K562 (cell line): Measurements from ENCODE around the gene TRPC1. TPM values are rescaled to one million over a fixed set of nuclear protein-coding genes. Genes with fewer than 3 reads are reported as not detected.
A peak's percentile ranks its signal among the peaks of the same experiment; 100 is the strongest.

Source experiments
- ARID2 ChIP-seq: fragments of 450-650 bp; IDR thresholded peaks from 2 replicates; pipeline ENCODE4 v1.6.1; 2017; ENCODE audit warnings: antibody characterized with exemption, mild to moderate bottlenecking
- ATF1 ChIP-seq, 2 experiments: fragments of 450-650 bp in 1 of 2; IDR thresholded peaks; 2 replicates each; pipeline ENCODE4 v1.6.1; 2016; ENCODE audit warnings: missing compliant biosample characterization in 1 of 2, missing genetic modification characterization in 1 of 2
- BHLHE40 ChIP-seq: IDR thresholded peaks from 2 replicates; pipeline ENCODE4 v1.6.1; 2011; ENCODE audit warnings: low read length, improper control_type of control experiment
- CBFA2T3 ChIP-seq: fragments of 450-650 bp; IDR thresholded peaks from 2 replicates; pipeline ENCODE4 v1.6.1; 2017
- E2F4 ChIP-seq: sonication (generic); formaldehyde crosslinking; IDR thresholded peaks from 2 replicates; pipeline ENCODE4 v1.8.0; 2022; ENCODE audit warnings: mild to moderate bottlenecking, low read depth, missing genetic modification reagents
- ESRRB ChIP-seq: fragments of 250-450 bp; sonication (Bioruptor Pico); IDR thresholded peaks from 2 replicates; pipeline ENCODE4 v1.5.0; 2020; ENCODE audit warnings: mild to moderate bottlenecking, moderate library complexity, borderline replicate concordance
- HNRNPH1 ChIP-seq: fragments of 200-400 bp; formaldehyde crosslinking; optimal IDR thresholded peaks from 2 replicates; pipeline ENCODE3; 2017; ENCODE audit warnings: low read depth, mild to moderate bottlenecking, low read length, moderate library complexity
- HNRNPL ChIP-seq: fragments of 200-400 bp; formaldehyde crosslinking; IDR thresholded peaks from 2 replicates; pipeline ENCODE4 v1.6.1; 2017; ENCODE audit warnings: low read depth, mild to moderate bottlenecking, low read length
- JUND ChIP-seq, 2 experiments: IDR thresholded peaks; 2 replicates in 1 of 2; 3 replicates in 1 of 2; pipeline ENCODE4 v1.6.1; 2011; ENCODE audit warnings: borderline replicate concordance in 2 of 2, low read depth in 2 of 2, low read length in 2 of 2, improper control_type of control experiment in 1 of 2, missing biosample characterization in 1 of 2, missing genetic modification characterization in 1 of 2, missing genetic modification reagents in 1 of 2
- KDM4B ChIP-seq, 2 experiments: fragments of 450-650 bp in 1 of 2; sonication (generic) in 1 of 2; IDR thresholded peaks; 2 replicates each; pipeline ENCODE4 v1.6.1; 2016 to 2017; ENCODE audit warnings: borderline replicate concordance in 2 of 2, antibody characterized with exemption in 1 of 2, low read depth in 1 of 2, mild to moderate bottlenecking in 1 of 2
- LEF1 ChIP-seq: fragments of 450-650 bp; IDR thresholded peaks from 2 replicates; pipeline ENCODE4 v1.6.1; 2016; ENCODE audit warnings: mild to moderate bottlenecking
- MAFF ChIP-seq: IDR thresholded peaks from 2 replicates; pipeline ENCODE4 v1.6.1; 2012; ENCODE audit warnings: low read length, improper control_type of control experiment
- NFYB ChIP-seq: IDR thresholded peaks from 2 replicates; pipeline ENCODE4 v1.6.1; 2011; ENCODE audit warnings: mild to moderate bottlenecking, moderate library complexity; ENCODE audit not compliant: insufficient read length; ENCODE audit errors: extremely low read depth
- RB1 ChIP-seq: fragments of 450-650 bp; IDR thresholded peaks from 2 replicates; pipeline ENCODE4 v1.6.1; 2017; ENCODE audit warnings: low read depth, mild to moderate bottlenecking
- SIN3B ChIP-seq: fragments of 450-650 bp; IDR thresholded peaks from 2 replicates; pipeline ENCODE4 v1.6.1; 2017; ENCODE audit warnings: low read depth, mild to moderate bottlenecking, moderate library complexity
- SOX6 ChIP-seq: fragments of 450-650 bp; IDR thresholded peaks from 2 replicates; pipeline ENCODE4 v1.6.1; 2014; ENCODE audit warnings: mild to moderate bottlenecking
- STAG1 ChIP-seq: sonication (generic); formaldehyde crosslinking; IDR thresholded peaks from 2 replicates; pipeline ENCODE4 v1.5.0; 2020; ENCODE audit warnings: missing genetic modification reagents, borderline replicate concordance
- TAL1 ChIP-seq: fragments of 450-650 bp; IDR thresholded peaks from 2 replicates; pipeline ENCODE4 v1.6.1; 2016; ENCODE audit warnings: mild to moderate bottlenecking
- TCF7 ChIP-seq: sonication (generic); IDR thresholded peaks from 2 replicates; pipeline ENCODE4 v1.6.1; 2016; ENCODE audit warnings: antibody characterized with exemption, borderline replicate concordance
- TFAP4 ChIP-seq: sonication (generic); formaldehyde crosslinking; IDR thresholded peaks from 2 replicates; pipeline ENCODE4 v1.8.0; 2022; ENCODE audit warnings: missing genetic modification reagents, mild to moderate bottlenecking, moderate library complexity, borderline replicate concordance
- VEZF1 ChIP-seq: fragments of 200-800 bp; sonication (Bioruptor generic); IDR thresholded peaks from 2 replicates; pipeline ENCODE4 v1.6.1; 2017; ENCODE audit warnings: missing genetic modification characterization, missing compliant biosample characterization
- ZNF232 ChIP-seq: sonication (generic); formaldehyde crosslinking; IDR thresholded peaks from 2 replicates; pipeline ENCODE4 v1.8.0; 2022; ENCODE audit warnings: mild to moderate bottlenecking, missing genetic modification reagents
- ZNF583 ChIP-seq: fragments of 250-450 bp; sonication (Bioruptor Pico); IDR thresholded peaks from 2 replicates; pipeline ENCODE4 v1.4.0; 2020
- ZNF696 ChIP-seq: fragments of 250-450 bp; sonication (Bioruptor Pico); conservative IDR thresholded peaks from 2 replicates; pipeline ENCODE4 v1.4.0; 2020; ENCODE audit warnings: mild to moderate bottlenecking, moderate library complexity
- polyA plus RNA-seq, 8 experiments: library from polyadenylated mRNA; depleted of rRNA in 4 of 8; stranded (reverse) in 5 of 8; unstranded in 3 of 8; fragments of >200 nt; fragmentation: Nextera tagmentation in 2 of 8; fragmentation: Illumina TruSeq in 1 of 8; extraction: Ambion mirVana in 2 of 8; extraction: Trizol in 1 of 8; gene quantifications; 2 replicates each; pipeline versions ENCODE4 v1.2.1 to v1.2.3, GENCODE V29; 2011 to 2014; ENCODE audit warnings: inconsistent platforms in 1 of 8, missing spikeins in 1 of 8
- total RNA-seq, 7 experiments: library from RNA; depleted of rRNA in 6 of 7; stranded (reverse); fragments of >200 nt in 6 of 7; fragmentation: Illumina TruSeq in 2 of 7; extraction: Trizol in 2 of 7; gene quantifications; 2 replicates each; pipeline versions ENCODE4 v1.2.1 to v1.2.3, GENCODE V29; 2011 to 2021; ENCODE audit warnings: low replicate concordance in 1 of 7
- TF ChIP-seq, protein P1 (sequence below): fragments of 450-650 bp; formaldehyde crosslinking; conservative IDR thresholded peaks from 2 replicates; pipeline ENCODE4 v1.4.0; 2022; ENCODE audit warnings: mild to moderate bottlenecking, missing genetic modification characterization

The TRPC1 gene
- total and polyA plus RNA-seq, 9 of the 15 experiments (the other 6 are each of a cell fraction or from before 2014, with no cell fraction given), result 1.4 to 6.5 (median 3.0) TPM

DNA sequence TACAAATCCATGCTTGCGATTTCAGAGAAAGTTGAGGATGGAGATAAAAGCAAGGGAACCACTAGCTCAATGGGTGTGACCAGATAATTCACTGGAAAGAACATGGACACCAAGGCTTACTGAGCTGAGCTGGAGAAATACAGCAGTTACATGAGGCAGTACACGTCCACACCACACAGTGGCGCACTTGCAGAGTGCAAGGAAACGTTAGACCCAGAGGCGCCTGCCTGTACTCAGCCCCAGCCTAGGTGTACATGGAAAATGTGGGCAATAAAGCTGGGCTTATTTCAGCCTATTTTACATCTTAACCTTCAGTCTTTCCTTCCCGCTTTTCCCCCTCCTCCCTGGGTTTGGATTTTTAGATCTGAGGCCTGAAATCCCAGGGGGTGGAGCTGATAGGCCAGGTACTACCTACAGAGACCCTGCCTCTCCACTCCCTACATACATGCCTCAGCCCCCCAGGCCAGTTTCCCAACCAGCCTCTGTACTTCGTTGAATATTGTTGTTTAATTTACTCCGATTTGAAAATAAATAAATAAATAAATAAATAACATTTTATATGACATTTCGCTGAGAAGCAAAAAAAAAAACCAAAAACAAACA lies 105.0 kb downstream of the TRPC1 start (continued):
- TF ChIP-seq, protein P1, sequence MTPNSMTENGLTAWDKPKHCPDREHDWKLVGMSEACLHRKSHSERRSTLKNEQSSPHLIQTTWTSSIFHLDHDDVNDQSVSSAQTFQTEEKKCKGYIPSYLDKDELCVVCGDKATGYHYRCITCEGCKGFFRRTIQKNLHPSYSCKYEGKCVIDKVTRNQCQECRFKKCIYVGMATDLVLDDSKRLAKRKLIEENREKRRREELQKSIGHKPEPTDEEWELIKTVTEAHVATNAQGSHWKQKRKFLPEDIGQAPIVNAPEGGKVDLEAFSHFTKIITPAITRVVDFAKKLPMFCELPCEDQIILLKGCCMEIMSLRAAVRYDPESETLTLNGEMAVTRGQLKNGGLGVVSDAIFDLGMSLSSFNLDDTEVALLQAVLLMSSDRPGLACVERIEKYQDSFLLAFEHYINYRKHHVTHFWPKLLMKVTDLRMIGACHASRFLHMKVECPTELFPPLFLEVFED (CRISPR knock-in tag), result no peak
- TF ChIP-seq ATF1 (CRISPR knock-in tag; IDR thresholded peaks at IDR 0.05) (no peak), ATF1 (tag; IDR thresholded peaks at IDR 0.05) (0 out of 2 replicates have a peak, but pooled peaks have one; percentile 41), ARID2 (0 out of 2 replicates have a peak, but pooled peaks have one; percentile 64), BHLHE40 (0 out of 2 replicates have a peak, but pooled peaks have one; percentile 16), TAL1 (no peak), CBFA2T3 (no peak), JUND (IDR thresholded peaks at IDR 0.05; ENCODE audit: borderline replicate concordance, low read depth, low read length) (peak; percentile 56; the same call in 1 of the 2 replicates), JUND (tag; IDR thresholded peaks at IDR 0.05; ENCODE audit: borderline replicate concordance, low read depth, low read length) (peak; percentile 53; the same call in 1 of the 3 replicates), TCF7 (no peak), NFYB (no peak), HNRNPH1 (no peak), E2F4 (no peak), ESRRB (CRISPR knock-in tag) (no peak), RB1 (peak; percentile 55; the same call in 1 of the 2 replicates), ZNF696 (CRISPR knock-in tag) (no peak), VEZF1 (CRISPR knock-in tag) (no peak), MAFF (no peak), LEF1 (no peak), SOX6 (0 out of 2 replicates have a peak, but pooled peaks have one; percentile 11), STAG1 (CRISPR knock-in tag) (peak; percentile 85; the same call in 1 of the 2 replicates), ZNF232 (CRISPR knock-in tag) (no peak), KDM4B (IDR thresholded peaks at IDR 0.05; ENCODE audit: borderline replicate concordance in 2 of 2, low read depth in 1 of 2) (0 out of 4 replicates have a peak, but pooled peaks of 1 of the 2 experiments have one; percentile 34), HNRNPL (no peak), ZNF583 (CRISPR knock-in tag) (no peak), SIN3B (no peak), TFAP4 (CRISPR knock-in tag) (peak; percentile 29; the same call in 1 of the 2 replicates)
